Stimulated activated CD4-positive, alpha-beta T cell treated with anti-CD3 and anti-CD28 coated beads, TNF-alpha, amount 100 ng/mL, for 1 hour (primary cell): ENCODE results near the gene RNF212.

ENCODE experiments used
- DNase-seq, 3 donors: peaks; one replicate each; pipeline ENCODE4 v3.0.0-alpha.2; 2020; ENCODE audit warnings: low read depth in 3 of 3, low spot score in 1 of 3

Gene RNF212

GRCh38 chr4:1036976-1037810 lies 76.2 kb downstream of the RNF212 start:
- no peak for DNase-seq

GRCh38 chr4:1036095-1036494 lies 77.3 kb downstream of the RNF212 start:
- no peak for DNase-seq

GRCh38 chr4:1035510-1035909 lies 77.9 kb downstream of the RNF212 start:
- DNase-seq = no peak

GRCh38 chr4:1033840-1034551 lies 79.4 kb downstream of the RNF212 start:
- no peak for DNase-seq

DNA sequence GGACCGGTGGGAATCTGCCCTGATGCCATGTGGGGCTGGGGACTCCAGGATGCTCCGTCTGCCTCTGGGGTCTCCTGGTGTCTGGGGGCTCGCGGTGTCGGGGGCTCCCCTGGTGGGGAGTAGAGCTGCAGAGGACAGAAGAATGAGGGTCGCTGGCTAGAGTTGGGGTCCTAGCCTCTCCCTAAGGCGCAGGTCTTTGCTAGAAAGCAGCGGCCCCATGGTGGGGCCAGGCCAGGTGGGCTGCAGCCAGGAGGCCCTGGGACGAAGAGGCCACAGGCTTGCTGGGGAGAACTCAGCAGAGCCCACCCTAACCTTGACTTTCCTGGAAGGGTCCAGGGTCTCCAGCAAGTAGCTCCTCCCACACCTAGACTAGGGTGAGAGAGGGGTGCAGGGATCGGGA lies 80.5 kb downstream of the RNF212 start:
- DNase-seq = no peak

DNA sequence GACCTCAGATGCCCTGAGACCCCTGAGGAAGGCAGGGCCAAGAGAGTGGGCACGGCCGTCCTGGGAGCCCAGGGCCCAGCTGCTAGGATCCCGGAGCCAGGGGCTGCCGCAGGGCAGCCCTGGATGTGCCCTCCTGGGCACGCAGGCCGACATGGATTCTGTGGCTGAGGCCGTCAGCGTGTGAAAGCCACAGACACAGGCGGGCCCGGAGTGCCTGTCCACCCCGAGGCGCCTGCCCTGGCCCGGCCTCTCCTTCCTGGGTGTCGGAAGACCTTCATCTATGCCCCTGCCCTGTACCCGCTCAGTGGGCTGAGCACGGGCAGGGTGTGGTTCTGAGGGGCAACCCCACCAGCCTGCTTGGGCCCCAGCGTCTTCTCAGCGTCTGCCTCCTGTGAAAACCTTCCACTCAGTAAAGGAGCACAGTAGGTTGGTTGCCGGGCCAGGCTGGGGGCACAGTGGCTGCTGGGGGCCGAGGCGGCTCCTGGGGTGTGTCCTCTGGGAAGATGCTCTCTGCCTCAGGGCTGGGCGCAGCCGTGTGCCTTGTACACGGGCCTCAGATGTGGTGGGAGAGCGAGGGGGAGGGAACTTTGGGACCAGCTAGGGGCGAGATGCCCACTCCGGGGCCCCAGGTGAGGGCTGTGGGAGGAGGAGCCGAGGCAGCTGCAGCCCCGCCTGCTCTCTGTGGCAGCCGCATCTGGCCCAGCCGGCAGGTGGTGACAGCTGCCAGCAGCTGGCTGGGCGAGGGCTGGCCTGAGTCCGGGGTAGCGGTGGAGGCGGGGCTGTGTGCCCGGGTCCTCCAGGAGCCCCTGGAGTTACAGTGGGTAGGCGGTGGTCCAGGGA lies 81.2 kb downstream of the RNF212 start:
- DNase-seq = no peak

GRCh38 chr4:1031346-1031745 lies 82.0 kb downstream of the RNF212 start:
- DNase-seq = no peak

- DNase-seq = no peak
Observed at GRCh38 chr4:1030559-1030958, 82.8 kb downstream of the RNF212 start.

- no peak for DNase-seq
Observed at GRCh38 chr4:1030031-1030430, 83.3 kb downstream of the RNF212 start.

GRCh38 chr4:1029529-1029928 lies 83.8 kb downstream of the RNF212 start:
- no peak for DNase-seq

DNA sequence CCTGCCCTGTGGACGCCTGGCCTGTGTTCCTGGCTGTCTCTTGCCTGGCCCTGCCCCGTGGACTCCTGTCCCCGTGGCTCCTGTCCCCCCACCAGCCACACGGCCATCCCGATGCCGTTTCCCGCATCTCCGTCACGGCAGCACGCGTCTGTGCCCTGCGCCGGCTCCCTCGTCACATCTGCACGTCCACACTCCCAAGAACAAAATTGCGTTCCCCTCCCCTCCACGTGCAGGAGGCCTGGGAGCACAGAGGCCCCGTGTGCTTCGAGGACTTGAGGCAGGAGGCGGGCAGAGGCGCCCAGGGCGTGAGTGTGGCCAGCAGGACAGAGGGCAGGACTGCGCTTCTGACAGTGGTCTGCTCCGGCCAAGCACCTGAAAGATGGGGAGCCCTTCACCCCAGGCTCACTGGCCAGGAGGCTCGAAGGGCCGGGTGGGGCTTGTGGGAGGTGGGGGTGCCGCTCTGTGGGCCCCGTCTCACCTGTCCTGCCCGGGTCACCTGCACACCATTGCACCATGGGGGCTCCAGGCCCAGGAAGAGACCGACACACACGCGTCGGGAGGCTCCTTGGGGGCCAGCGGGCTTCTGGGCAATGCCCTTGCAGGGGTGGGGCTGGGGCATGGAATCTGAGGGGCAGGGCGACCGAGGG lies 84.7 kb downstream of the RNF212 start:
- DNase-seq = no peak

DNA sequence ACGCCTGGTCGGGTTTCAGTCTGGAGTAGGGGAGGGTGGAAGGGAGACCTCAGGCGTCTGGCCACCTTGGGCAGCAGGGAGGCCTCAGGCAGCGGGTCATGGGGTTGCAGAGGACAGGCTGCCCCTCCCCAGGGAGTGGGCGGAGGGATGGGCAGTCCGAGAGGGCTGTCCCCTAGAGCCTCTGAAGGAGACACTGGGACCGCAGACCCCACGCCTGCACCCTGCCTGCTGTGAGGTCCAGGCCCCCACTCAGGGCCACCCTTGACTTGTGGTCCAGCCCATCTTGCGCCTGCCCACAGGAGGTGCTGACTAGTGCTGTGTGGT lies 85.5 kb downstream of the RNF212 start:
- DNase-seq = no peak

GRCh38 chr4:1027219-1027914 lies 86.0 kb downstream of the RNF212 start:
- no peak for DNase-seq

DNA sequence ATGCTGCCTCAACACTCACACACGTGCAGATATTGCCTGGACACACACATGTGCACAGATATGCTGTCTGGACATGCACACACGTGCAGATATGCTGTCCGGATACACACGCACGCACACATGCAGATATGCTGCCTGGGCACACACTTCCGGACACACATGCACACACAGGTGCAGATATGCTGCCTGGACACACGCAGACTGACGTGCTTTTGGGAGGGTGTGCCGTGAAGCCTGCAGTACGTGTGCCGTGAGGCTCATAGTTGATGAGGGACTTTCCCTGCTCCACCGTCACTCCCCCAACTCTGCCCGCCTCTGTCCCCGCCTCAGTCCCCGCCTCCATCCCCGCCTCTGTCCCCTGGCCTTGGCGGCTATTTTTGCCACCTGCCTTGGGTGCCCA lies 87.2 kb downstream of the RNF212 start:
- peak in 1 of 3 donors; percentile 31 for DNase-seq

DNA sequence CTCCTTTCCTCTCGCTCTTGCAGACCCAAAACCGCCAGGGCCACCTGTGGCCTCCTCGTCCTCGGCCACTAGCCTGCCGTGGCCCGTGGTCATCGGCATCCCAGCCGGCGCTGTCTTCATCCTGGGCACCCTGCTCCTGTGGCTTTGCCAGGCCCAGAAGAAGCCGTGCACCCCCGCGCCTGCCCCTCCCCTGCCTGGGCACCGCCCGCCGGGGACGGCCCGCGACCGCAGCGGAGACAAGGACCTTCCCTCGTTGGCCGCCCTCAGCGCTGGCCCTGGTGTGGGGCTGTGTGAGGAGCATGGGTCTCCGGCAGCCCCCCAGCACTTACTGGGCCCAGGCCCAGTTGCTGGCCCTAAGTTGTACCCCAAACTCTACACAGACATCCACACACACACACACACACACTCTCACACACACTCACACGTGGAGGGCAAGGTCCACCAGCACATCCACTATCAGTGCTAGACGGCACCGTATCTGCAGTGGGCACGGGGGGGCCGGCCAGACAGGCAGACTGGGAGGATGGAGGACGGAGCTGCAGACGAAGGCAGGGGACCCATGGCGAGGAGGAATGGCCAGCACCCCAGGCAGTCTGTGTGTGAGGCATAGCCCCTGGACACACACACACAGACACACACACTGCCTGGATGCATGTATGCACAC lies 88.3 kb downstream of the RNF212 start:
- DNase-seq = no peak

DNA sequence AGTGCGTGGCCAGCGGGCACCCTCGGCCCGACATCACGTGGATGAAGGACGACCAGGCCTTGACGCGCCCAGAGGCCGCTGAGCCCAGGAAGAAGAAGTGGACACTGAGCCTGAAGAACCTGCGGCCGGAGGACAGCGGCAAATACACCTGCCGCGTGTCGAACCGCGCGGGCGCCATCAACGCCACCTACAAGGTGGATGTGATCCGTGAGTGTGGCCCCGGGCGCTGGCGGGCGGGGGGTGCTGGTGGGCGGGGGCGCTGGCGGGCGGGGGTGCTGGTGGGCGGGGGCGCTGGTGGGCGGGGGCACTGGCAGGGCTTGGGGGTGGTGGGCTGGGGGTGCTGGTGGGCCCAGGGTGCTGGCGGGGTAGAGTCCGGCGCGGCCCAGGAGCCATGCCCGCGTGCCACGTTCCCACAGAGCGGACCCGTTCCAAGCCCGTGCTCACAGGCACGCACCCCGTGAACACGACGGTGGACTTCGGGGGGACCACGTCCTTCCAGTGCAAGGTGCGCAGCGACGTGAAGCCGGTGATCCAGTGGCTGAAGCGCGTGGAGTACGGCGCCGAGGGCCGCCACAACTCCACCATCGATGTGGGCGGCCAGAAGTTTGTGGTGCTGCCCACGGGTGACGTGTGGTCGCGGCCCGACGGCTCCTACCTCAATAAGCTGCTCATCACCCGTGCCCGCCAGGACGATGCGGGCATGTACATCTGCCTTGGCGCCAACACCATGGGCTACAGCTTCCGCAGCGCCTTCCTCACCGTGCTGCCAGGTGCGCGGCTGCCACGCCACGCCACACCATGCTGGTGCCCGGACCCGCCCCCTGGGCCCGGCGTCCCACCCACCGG lies 89.2 kb downstream of the RNF212 start:
- no peak for DNase-seq

DNA sequence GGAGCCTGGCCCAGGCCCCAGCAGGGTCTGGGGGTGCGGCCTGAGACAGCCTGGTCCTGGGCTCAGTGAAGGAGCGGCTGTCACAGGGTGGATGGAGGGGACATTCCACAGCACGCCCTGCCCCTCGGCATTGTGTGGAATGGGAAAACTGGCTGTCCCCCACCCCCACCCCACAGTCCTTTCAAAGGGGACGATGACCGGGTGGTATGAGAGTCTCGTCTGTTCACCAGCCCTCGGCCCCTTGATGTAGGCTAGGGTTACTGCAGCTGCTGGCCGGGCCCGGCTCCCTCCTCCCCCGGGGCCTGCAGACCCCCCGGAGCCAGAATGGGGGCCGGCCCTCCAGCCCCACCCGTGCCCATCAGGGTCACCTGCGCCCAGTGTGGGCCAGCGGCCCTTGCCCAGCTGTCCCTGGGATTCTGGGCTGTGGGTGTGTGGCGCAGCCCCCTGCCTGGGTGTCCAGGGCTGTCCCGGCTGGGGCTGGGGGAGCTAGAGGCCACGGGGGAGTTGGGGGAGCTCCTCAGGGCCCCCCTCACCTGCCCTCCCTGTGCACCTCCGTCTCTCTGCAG lies 90.2 kb downstream of the RNF212 start:
- DNase-seq = no peak

GRCh38 chr4:1022739-1023066 lies 90.7 kb downstream of the RNF212 start:
- no peak for DNase-seq

- DNase-seq = no peak
Observed at GRCh38 chr4:1022051-1022738, 91.2 kb downstream of the RNF212 start.
